ENCODE results near the gene MNAT1. TPM values are rescaled to one million over a fixed set of nuclear protein-coding genes. Genes with fewer than 3 reads are reported as not detected.

The MNAT1 gene
- 10 to 100 TPM; 18.7 to 30.8 (median 27.7) TPM for polyA plus RNA-seq

- Mint-ChIP-seq H3K4me3 (peak within 1 kb of the TSS; percentile 98 to 100 (median 99)), H3K36me3 (peaks cover 0 to 3% (median 3%) of the 10 kb centered on the region in 3 donors), H3K27me3 (ENCODE audit: low read depth in 3 of 3) (peaks cover 4 to 16% (median 11%) of the 10 kb centered on the region in 3 donors), H3K27ac (peak within 1 kb of the TSS; percentile 78 to 98 (median 90)), H3K9me3 (peaks cover 0 to 2% (median 0%) of the 10 kb centered on the region in 6 donors), H3K4me1 (peaks cover 33 to 42% of the 10 kb centered on the region in 2 donors)
- peak; percentile 66 to 77 (median 75) for DNase-seq
Measured at GRCh38 chr14:60734465-60735242, at the start of gene MNAT1. MNAT1 (plus strand) TSS chr14:60734761; CDS start chr14:60734863, 102 bp downstream.

GRCh38 chr14:60686865-60687264 lies 47.7 kb upstream of the MNAT1 start:
- Mint-ChIP-seq H3K27me3 (ENCODE audit: low read depth in 3 of 3) (peaks cover 0 to 3% (median 3%) of the 10 kb centered on the region in 3 donors), H3K4me3 (no peak overlapping the region), H3K36me3 (no peaks in the 10 kb centered on the region), H3K9me3 (peaks cover 0 to 4% (median 0%) of the 10 kb centered on the region in 6 donors), H3K27ac (no peak overlapping the region), H3K4me1 (no peaks in the 10 kb centered on the region)
- no peak for DNase-seq

- Mint-ChIP-seq H3K36me3 (no peaks in the 10 kb centered on the region), H3K4me1 (no peaks in the 10 kb centered on the region), H3K9me3 (peaks cover 0 to 2% (median 0%) of the 10 kb centered on the region in 6 donors), H3K4me3 (no peak overlapping the region), H3K27me3 (ENCODE audit: low read depth in 3 of 3) (peaks cover 0 to 11% (median 1%) of the 10 kb centered on the region in 3 donors), H3K27ac (no peak overlapping the region)
- no peak for DNase-seq
Measured at GRCh38 chr14:60691383-60692113, 43.0 kb upstream of the MNAT1 start.

- DNase-seq = no peak
- Mint-ChIP-seq H3K4me1 (no peaks in the 10 kb centered on the region), H3K9me3 (peaks cover under 1 to 11% (median 6%) of the 10 kb centered on the region in 6 donors), H3K36me3 (no peaks in the 10 kb centered on the region), H3K27me3 (ENCODE audit: low read depth in 3 of 3) (peaks cover 1 to 16% (median 4%) of the 10 kb centered on the region in 3 donors), H3K4me3 (no peak overlapping the region), H3K27ac (no peak overlapping the region)
Measured at GRCh38 chr14:60695327-60695726, 39.2 kb upstream of the MNAT1 start.

- Mint-ChIP-seq H3K36me3 (peaks cover 0 to 4% (median 0%) of the 10 kb centered on the region in 3 donors), H3K4me1 (no peaks in the 10 kb centered on the region), H3K9me3 (peaks cover 11 to 29% (median 16%) of the 10 kb centered on the region in 6 donors), H3K27ac (no peak overlapping the region), H3K27me3 (ENCODE audit: low read depth in 3 of 3) (peaks cover 4 to 17% (median 15%) of the 10 kb centered on the region in 3 donors), H3K4me3 (no peak overlapping the region)
- no peak for DNase-seq
Measured at GRCh38 chr14:60700598-60700997, 34.0 kb upstream of the MNAT1 start.

GRCh38 chr14:60705100-60705499 lies 29.5 kb upstream of the MNAT1 start:
- Mint-ChIP-seq H3K4me3 (no peak overlapping the region), H3K36me3 (peaks cover 0 to 4% (median 0%) of the 10 kb centered on the region in 3 donors), H3K27me3 (ENCODE audit: low read depth in 3 of 3) (peaks cover 2 to 14% (median 11%) of the 10 kb centered on the region in 3 donors), H3K4me1 (no peaks in the 10 kb centered on the region), H3K9me3 (peaks cover 5 to 20% (median 15%) of the 10 kb centered on the region in 6 donors), H3K27ac (no peak overlapping the region)
- no peak for DNase-seq

- Mint-ChIP-seq H3K4me1 (no peaks in the 10 kb centered on the region), H3K36me3 (no peaks in the 10 kb centered on the region), H3K27ac (no peak overlapping the region), H3K4me3 (no peak overlapping the region), H3K9me3 (no peaks in the 10 kb centered on the region), H3K27me3 (ENCODE audit: low read depth in 3 of 3) (peaks cover 2 to 10% (median 7%) of the 10 kb centered on the region in 3 donors)
- no peak for DNase-seq
Measured at GRCh38 chr14:60707858-60708257, 26.7 kb upstream of the MNAT1 start.

- H3K27ac Mint-ChIP-seq = no peak overlapping the region
- H3K4me1 Mint-ChIP-seq = no peaks in the 10 kb centered on the region
- H3K27me3 Mint-ChIP-seq (ENCODE audit: low read depth in 3 of 3) = peaks cover 7 to 10% (median 8%) of the 10 kb centered on the region in 3 donors
- no peak overlapping the region for H3K4me3 Mint-ChIP-seq
- no peaks in the 10 kb centered on the region for H3K9me3 Mint-ChIP-seq
- no peak for DNase-seq
- H3K36me3 Mint-ChIP-seq = no peaks in the 10 kb centered on the region
Measured at GRCh38 chr14:60710494-60710893, 24.1 kb upstream of the MNAT1 start.

GRCh38 chr14:60713513-60713912 lies 21.0 kb upstream of the MNAT1 start:
- Mint-ChIP-seq H3K4me1 (no peaks in the 10 kb centered on the region), H3K36me3 (no peaks in the 10 kb centered on the region), H3K4me3 (no peak overlapping the region), H3K9me3 (no peaks in the 10 kb centered on the region), H3K27ac (no peak overlapping the region), H3K27me3 (ENCODE audit: low read depth in 3 of 3) (peaks cover 10 to 12% (median 10%) of the 10 kb centered on the region in 3 donors)
- DNase-seq = no peak

- Mint-ChIP-seq H3K36me3 (no peaks in the 10 kb centered on the region), H3K4me3 (peak overlapping the region; percentile 12 to 59 (median 43)), H3K4me1 (peaks cover 21 to 33% of the 10 kb centered on the region in 2 donors), H3K9me3 (no peaks in the 10 kb centered on the region), H3K27ac (no peak overlapping the region), H3K27me3 (ENCODE audit: low read depth in 3 of 3) (peaks cover 17 to 39% (median 27%) of the 10 kb centered on the region in 3 donors)
- DNase-seq = no peak
Measured at GRCh38 chr14:60720391-60720790, 14.2 kb upstream of the MNAT1 start.

GRCh38 chr14:60720962-60721325 lies 13.6 kb upstream of the MNAT1 start:
- peak overlapping the region; percentile 5 to 69 (median 59) for H3K4me3 Mint-ChIP-seq
- DNase-seq = no peak
- peaks cover 17 to 37% (median 27%) of the 10 kb centered on the region in 3 donors for H3K27me3 Mint-ChIP-seq (ENCODE audit: low read depth in 3 of 3)
- no peak overlapping the region for H3K27ac Mint-ChIP-seq
- H3K4me1 Mint-ChIP-seq = peaks cover 21 to 33% of the 10 kb centered on the region in 2 donors
- no peaks in the 10 kb centered on the region for H3K36me3 Mint-ChIP-seq
- H3K9me3 Mint-ChIP-seq = no peaks in the 10 kb centered on the region

GRCh38 chr14:60721326-60722106 lies 13.0 kb upstream of the MNAT1 start:
- peak; percentile 25 to 27 (median 27) for DNase-seq
- no peak overlapping the region for H3K27ac Mint-ChIP-seq
- peaks cover 17 to 37% (median 27%) of the 10 kb centered on the region in 3 donors for H3K27me3 Mint-ChIP-seq (ENCODE audit: low read depth in 3 of 3)
- H3K9me3 Mint-ChIP-seq = no peaks in the 10 kb centered on the region
- H3K4me3 Mint-ChIP-seq = peak overlapping the region; percentile 76 to 88 (median 87)
- H3K36me3 Mint-ChIP-seq = no peaks in the 10 kb centered on the region
- peaks cover 21 to 33% of the 10 kb centered on the region in 2 donors for H3K4me1 Mint-ChIP-seq

GRCh38 chr14:60722107-60722356 lies 12.5 kb upstream of the MNAT1 start:
- Mint-ChIP-seq H3K9me3 (no peaks in the 10 kb centered on the region), H3K4me1 (peaks cover 21 to 33% of the 10 kb centered on the region in 2 donors), H3K27me3 (ENCODE audit: low read depth in 3 of 3) (peaks cover 21 to 37% (median 32%) of the 10 kb centered on the region in 3 donors), H3K4me3 (peak overlapping the region; percentile 76 to 88 (median 87)), H3K36me3 (peaks cover 0 to 3% (median 0%) of the 10 kb centered on the region in 3 donors), H3K27ac (no peak overlapping the region)
- no peak for DNase-seq

Measured in immature natural killer cell (primary cell).